Measurements from ENCODE around the gene LHFPL6. TPM values are rescaled to one million over a fixed set of nuclear protein-coding genes. Genes with fewer than 3 reads are reported as not detected.

The LHFPL6 gene
- total and polyA plus RNA-seq, 9 of the 15 experiments (the other 6 are each of a cell fraction or from before 2014, with no cell fraction given), result 0.18 TPM; not detected in 8

DNA sequence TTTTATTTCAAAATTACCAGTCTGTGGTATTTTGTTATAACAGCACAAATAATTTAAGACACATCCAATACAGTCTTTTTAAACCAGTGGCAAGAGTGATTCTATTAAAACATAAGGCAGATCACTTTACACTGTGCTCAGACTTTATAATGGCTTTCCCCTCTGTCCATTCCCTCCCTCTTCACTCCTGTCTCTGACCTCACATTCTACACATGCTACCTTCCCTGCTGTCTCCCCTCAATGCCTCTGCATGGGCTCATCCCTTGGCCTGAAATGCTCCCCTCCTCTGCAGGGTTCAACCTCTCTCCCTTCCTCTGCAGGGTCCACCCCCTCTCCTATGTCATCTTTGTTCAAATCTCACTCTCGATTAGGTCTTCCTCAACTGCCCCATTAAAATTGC, 170.8 kb downstream of the LHFPL6 start (continued):
- TF ChIP-seq, protein P1, sequence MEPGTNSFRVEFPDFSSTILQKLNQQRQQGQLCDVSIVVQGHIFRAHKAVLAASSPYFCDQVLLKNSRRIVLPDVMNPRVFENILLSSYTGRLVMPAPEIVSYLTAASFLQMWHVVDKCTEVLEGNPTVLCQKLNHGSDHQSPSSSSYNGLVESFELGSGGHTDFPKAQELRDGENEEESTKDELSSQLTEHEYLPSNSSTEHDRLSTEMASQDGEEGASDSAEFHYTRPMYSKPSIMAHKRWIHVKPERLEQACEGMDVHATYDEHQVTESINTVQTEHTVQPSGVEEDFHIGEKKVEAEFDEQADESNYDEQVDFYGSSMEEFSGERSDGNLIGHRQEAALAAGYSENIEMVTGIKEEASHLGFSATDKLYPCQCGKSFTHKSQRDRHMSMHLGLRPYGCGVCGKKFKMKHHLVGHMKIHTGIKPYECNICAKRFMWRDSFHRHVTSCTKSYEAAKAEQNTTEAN (CRISPR knock-in tag; IDR thresholded peaks at IDR 0.05), result no peak
- TF ChIP-seq ZNF764 (CRISPR knock-in tag; IDR thresholded peaks at IDR 0.05; ENCODE audit: low read depth) (no peak), SETDB1 (IDR thresholded peaks at IDR 0.05; ENCODE audit: low read length) (no peak), SUPT5H (IDR thresholded peaks at IDR 0.05) (no peak), ARID2 (IDR thresholded peaks at IDR 0.05) (no peak), ZNF707 (CRISPR knock-in tag; conservative IDR thresholded peaks at IDR 0.05) (no peak), ZNF507 (tag; conservative IDR thresholded peaks at IDR 0.05) (no peak), ZNF41 (CRISPR knock-in tag; conservative IDR thresholded peaks at IDR 0.05) (no peak), SMARCA5 (IDR thresholded peaks at IDR 0.05) (no peak), DDX20 (tag; IDR thresholded peaks at IDR 0.05; ENCODE audit: low read depth) (no peak), TAF1 (IDR thresholded peaks at IDR 0.05; ENCODE audit: control insufficient read depth, extremely low read depth, insufficient read depth, low read length, severe bottlenecking) (no peak), PTTG1 (tag; IDR thresholded peaks at IDR 0.05; ENCODE audit: low read depth) (no peak), CHCHD3 (CRISPR knock-in tag; IDR thresholded peaks at IDR 0.05) (no peak)
